K562 (cell line): ENCODE measurements around the gene ADM5. TPM values are rescaled to one million over a fixed set of nuclear protein-coding genes. Genes with fewer than 3 reads are reported as not detected.

Source experiments
- ATAC-seq: fragments of 200-7000 bp; cut with Tn5 transposase; 3 replicates; pipeline ENCODE4 v1.9.1; 2020; ENCODE audit warnings: moderate library complexity
- BruUV-seq: library from RNA; stranded (reverse); fragments of 400-500 nt; replicated peaks from 2 replicates; lab custom pipeline; 2021; lab: Mats Ljungman, UMichigan
- CTCF ChIA-PET: fragments of 300-600 bp; formaldehyde crosslinking; extraction: SDS; loops from one replicate; lab custom pipeline; 2021; ENCODE audit warnings: low intra/inter-chr PET ratio; lab: Yijun Ruan, JAX
- POLR2A ChIA-PET: fragments of 300-600, 350-650 bp; sonication (Branson Sonifier 250); formaldehyde crosslinking; extraction: SDS; loops from one replicate; lab custom pipeline; 2021; ENCODE audit warnings: antibody characterized with exemption, inconsistent platforms; lab: Yijun Ruan, JAX
- DNase-seq, 4 experiments: peaks; one replicate each; pipeline versions ENCODE4 v3.0.0 to v3.0.0-alpha.2; 2011 to 2018; ENCODE audit warnings: low spot score in 3 of 4, mixed read lengths in 3 of 4; ENCODE audit errors: extremely low read depth in 1 of 4
- FAIRE-seq: peaks from 2 replicates; lab custom pipeline; 2011; peaks lifted over from hg19 to GRCh38; lab: Jason Lieb, UNC
- H2AFZ ChIP-seq: 2 replicates; pipeline ENCODE4 v1.6.0; 2011; ENCODE audit warnings: low read depth, low read length, control low read depth, inconsistent platforms
- H3K27ac ChIP-seq: fragments of 200-600 bp; 3 replicates; pipeline ENCODE4 v1.8.0; 2011; ENCODE audit warnings: low read depth, mild to moderate bottlenecking, control low read depth, inconsistent platforms, low read length, moderate library complexity, mixed read lengths; ENCODE audit errors: extremely low read depth
- H3K27me3 ChIP-seq, 2 experiments: fragments of 300-600 bp in 1 of 2; 2 replicates in 1 of 2; 3 replicates in 1 of 2; pipeline versions ENCODE4 v1.6.0 to v1.8.0; 2011; ENCODE audit warnings: inconsistent platforms in 2 of 2, low read length in 2 of 2, mild to moderate bottlenecking in 1 of 2, mixed read lengths in 1 of 2, moderate library complexity in 1 of 2; ENCODE audit not compliant: control insufficient read depth in 2 of 2, insufficient read depth in 2 of 2
- H3K36me3 ChIP-seq: fragments of 300-600 bp; 3 replicates; pipeline ENCODE4 v1.8.0; 2011; ENCODE audit warnings: mild to moderate bottlenecking, low read length, inconsistent platforms; ENCODE audit not compliant: control insufficient read depth, insufficient read depth
- H3K4me1 ChIP-seq, 2 experiments: fragments of 200-600 bp in 1 of 2; replicated peaks in 1 of 2; 2 replicates in 1 of 2; 3 replicates in 1 of 2; pipeline versions ENCODE4 v1.5.1 to v1.8.0; 2011; ENCODE audit warnings: inconsistent platforms in 2 of 2, low read length in 2 of 2, mild to moderate bottlenecking in 1 of 2, mixed read lengths in 1 of 2, moderate library complexity in 1 of 2; ENCODE audit not compliant: control insufficient read depth in 2 of 2, insufficient read depth in 2 of 2
- H3K4me2 ChIP-seq: 2 replicates; pipeline ENCODE4 v1.6.1; 2011; ENCODE audit warnings: low read length, control low read depth, inconsistent platforms, mixed read lengths; ENCODE audit not compliant: insufficient read depth
- H3K4me3 ChIP-seq: fragments of 200-600 bp; sonication (generic), shearing (Covaris generic); 2 replicates; pipeline ENCODE4 v1.5.1; 2016; ENCODE audit warnings: control low read depth, inconsistent platforms
- H3K79me2 ChIP-seq: fragments of 200-600 bp; 3 replicates; pipeline ENCODE4 v1.8.0; 2011; ENCODE audit warnings: low read length, inconsistent platforms; ENCODE audit not compliant: control insufficient read depth, insufficient read depth
- H3K9ac ChIP-seq, 2 experiments: 2 replicates each; pipeline versions ENCODE4 v1.6.0 to v1.6.1; 2011; ENCODE audit warnings: low read depth in 2 of 2, low read length in 2 of 2, control low read depth in 1 of 2, inconsistent platforms in 1 of 2, mild to moderate bottlenecking in 1 of 2, mixed read lengths in 1 of 2; ENCODE audit not compliant: insufficient read depth in 1 of 2
- H3K9me1 ChIP-seq: one replicate; pipeline ENCODE4 v1.6.0; 2011; ENCODE audit warnings: inconsistent platforms, mild to moderate bottlenecking, low read length, moderate library complexity; ENCODE audit not compliant: control insufficient read depth, insufficient read depth
- H3K9me3 ChIP-seq: replicated peaks from 2 replicates; pipeline ENCODE4 v1.5.1; 2011; ENCODE audit warnings: low read depth, low read length, inconsistent platforms; ENCODE audit not compliant: control insufficient read depth, insufficient read depth
- H4K20me1 ChIP-seq: replicated peaks from 2 replicates; pipeline ENCODE4 v1.6.1; 2011; ENCODE audit warnings: low read length, inconsistent platforms, mixed read lengths; ENCODE audit not compliant: control insufficient read depth, insufficient read depth
- CBFB ChIP-seq: sonication (generic); formaldehyde crosslinking; IDR thresholded peaks from 2 replicates; pipeline ENCODE4 v1.4.0; 2020; ENCODE audit warnings: mild to moderate bottlenecking, missing genetic modification reagents
- CCAR2 ChIP-seq: fragments of 200-400 bp; formaldehyde crosslinking; IDR thresholded peaks from 2 replicates; pipeline ENCODE4 v1.6.1; 2017; ENCODE audit warnings: mild to moderate bottlenecking, low read depth, low read length
- CHCHD3 ChIP-seq: fragments of 250-450 bp; sonication (Bioruptor Pico); IDR thresholded peaks from 2 replicates; pipeline ENCODE4 v2.1.2; 2022; ENCODE audit warnings: mild to moderate bottlenecking
- ETV1 ChIP-seq: fragments of 450-650 bp; conservative IDR thresholded peaks from 2 replicates; pipeline ENCODE4 v1.6.1; 2016; ENCODE audit warnings: missing genetic modification characterization, control low read depth, low read depth, missing compliant biosample characterization
- FOXK2 ChIP-seq, 2 experiments: fragments of 450-650 bp; IDR thresholded peaks in 1 of 2; conservative IDR thresholded peaks in 1 of 2; 2 replicates each; pipeline ENCODE4 v1.6.1; 2016; ENCODE audit warnings: low read depth in 2 of 2, mild to moderate bottlenecking in 1 of 2
- FOXP4 ChIP-seq: sonication (generic); formaldehyde crosslinking; IDR thresholded peaks from 2 replicates; pipeline ENCODE4 v1.8.0; 2022; ENCODE audit warnings: mild to moderate bottlenecking, missing genetic modification reagents, borderline replicate concordance
- KAT8 ChIP-seq: fragments of 450-650 bp; IDR thresholded peaks from 2 replicates; pipeline ENCODE4 v1.6.1; 2016; ENCODE audit warnings: low read depth, mild to moderate bottlenecking
- MBD2 ChIP-seq: sonication (generic); IDR thresholded peaks from 2 replicates; pipeline ENCODE4 v1.6.1; 2016; ENCODE audit warnings: low read depth, borderline replicate concordance
- POLR2A ChIP-seq: fragments of 450-650 bp; conservative IDR thresholded peaks from 2 replicates; pipeline ENCODE4 v1.6.1; 2016
- POLR2B ChIP-seq: fragments of 450-650 bp; IDR thresholded peaks from 2 replicates; pipeline ENCODE4 v1.6.1; 2018; ENCODE audit warnings: low read depth; ENCODE audit not compliant: partially characterized antibody
- POLR2G ChIP-seq: fragments of 200-400 bp; formaldehyde crosslinking; IDR thresholded peaks from 2 replicates; pipeline ENCODE4 v1.6.1; 2017; ENCODE audit warnings: low read depth, mild to moderate bottlenecking, antibody characterized with exemption, low read length, moderate library complexity
- PTBP1 ChIP-seq: fragments of 200-400 bp; formaldehyde crosslinking; IDR thresholded peaks from 2 replicates; pipeline ENCODE4 v1.6.1; 2017; ENCODE audit warnings: low read depth, low read length
- RBFOX2 ChIP-seq: fragments of 200-400 bp; formaldehyde crosslinking; IDR thresholded peaks from 2 replicates; pipeline ENCODE4 v1.6.1; 2017; ENCODE audit warnings: low read depth, mild to moderate bottlenecking, low read length, moderate library complexity
- RBM22 ChIP-seq: fragments of 200-400 bp; formaldehyde crosslinking; IDR thresholded peaks from 2 replicates; pipeline ENCODE4 v1.6.1; 2018; ENCODE audit warnings: low read length, low read depth; ENCODE audit not compliant: poor library complexity, severe bottlenecking
- SETDB1 ChIP-seq: IDR thresholded peaks from one replicate; pipeline ENCODE4 v1.6.1; 2012; ENCODE audit warnings: low read length, control low read depth, inconsistent platforms
- SMARCE1 ChIP-seq: fragments of 450-650 bp; IDR thresholded peaks from 2 replicates; pipeline ENCODE4 v1.7.1; 2016; ENCODE audit warnings: mild to moderate bottlenecking
- USF2 ChIP-seq: sonication (generic); formaldehyde crosslinking; IDR thresholded peaks from 2 replicates; pipeline ENCODE4 v1.5.0; 2020; ENCODE audit warnings: missing genetic modification reagents
- ZBTB1 ChIP-seq: sonication (generic); formaldehyde crosslinking; IDR thresholded peaks from 2 replicates; pipeline ENCODE4 v1.8.1; 2023; ENCODE audit warnings: missing genetic modification reagents, low read depth, mild to moderate bottlenecking, borderline replicate concordance
- ZNF12 ChIP-seq: sonication (generic); formaldehyde crosslinking; IDR thresholded peaks from 2 replicates; pipeline ENCODE4 v1.4.0; 2020; ENCODE audit warnings: mild to moderate bottlenecking, missing genetic modification reagents
- ZNF280B ChIP-seq: fragments of 250-450 bp; sonication (Bioruptor Pico); IDR thresholded peaks from 2 replicates; pipeline ENCODE4 v1.5.1; 2021; ENCODE audit warnings: mild to moderate bottlenecking
- WGBS: fragments of 100-300 bp; shearing (Covaris generic); methylation state at CpG from one replicate; pipeline ENCODE4 v1.1.6; 2016; ENCODE audit warnings: low coverage, mixed read lengths; ENCODE audit not compliant: insufficient coverage; ENCODE audit errors: missing lambda C conversion rate; 5-methylcytosine and 5-hydroxymethylcytosine counted together
- in situ Hi-C: fragments of 300-500 bp; cut with MboI; formaldehyde crosslinking; loops from 4 replicates; pipeline ENCODE4 v1.15.0; 2018; ENCODE audit warnings: inconsistent platforms, mixed read lengths
- intact Hi-C: fragments of 100-400 bp; cut with micrococcal nuclease; formaldehyde crosslinking; loops from 2 replicates; pipeline ENCODE4 v1.14.2; 2022
- polyA plus RNA-seq, 8 experiments: library from polyadenylated mRNA; depleted of rRNA in 4 of 8; stranded (reverse) in 5 of 8; unstranded in 3 of 8; fragments of >200 nt; fragmentation: Nextera tagmentation in 2 of 8; fragmentation: Illumina TruSeq in 1 of 8; extraction: Ambion mirVana in 2 of 8; extraction: Trizol in 1 of 8; gene quantifications; 2 replicates each; pipeline versions ENCODE4 v1.2.1 to v1.2.3, GENCODE V29; 2011 to 2014; ENCODE audit warnings: inconsistent platforms in 1 of 8, missing spikeins in 1 of 8
- total RNA-seq, 7 experiments: library from RNA; depleted of rRNA in 6 of 7; stranded (reverse); fragments of >200 nt in 6 of 7; fragmentation: Illumina TruSeq in 2 of 7; extraction: Trizol in 2 of 7; gene quantifications; 2 replicates each; pipeline versions ENCODE4 v1.2.1 to v1.2.3, GENCODE V29; 2011 to 2021; ENCODE audit warnings: low replicate concordance in 1 of 7

Gene ADM5
- total and polyA plus RNA-seq, 9 of the 15 experiments (the other 6 are each of a cell fraction or from before 2014, with no cell fraction given) = 0.13 to 8.4 (median 2.0) TPM; not detected in 1

- 100% methylated on average over 2 of the region's 13 CpGs for WGBS
- POLR2A ChIA-PET = interaction anchor here (4.3 to 4.8 kb wide), 2 partner anchors 11 to 13 kb away, joined by 27 to 28 read pairs; partner anchors contain the start of genes BCL2L12, IRF3 and SCAF1
- H3K4me3 ChIP-seq = no peak overlapping the region
- intact Hi-C loops = no loop called here
- H3K27me3 ChIP-seq = no peaks in the 10 kb centered on the region
- BruUV-seq = no TSS peak
- no peak overlapping the region for H3K4me2 ChIP-seq
- no peak overlapping the region for H3K27ac ChIP-seq
- H2AFZ ChIP-seq = no peak overlapping the region
- in situ Hi-C loops = no loop called here
- DNase-seq = no peak
- H3K9me1 ChIP-seq = no peaks in the 10 kb centered on the region
- H4K20me1 ChIP-seq = 0 out of 2 replicates have a peak, but pooled peaks cover 4% of the 10 kb centered on the region
- no peaks in the 10 kb centered on the region; the same call in 1 of the 2 replicates for H3K9me3 ChIP-seq
- no peak overlapping the region for H3K9ac ChIP-seq
- H3K36me3 ChIP-seq = peaks cover 85% of the 10 kb centered on the region; the same call in 2 of the 3 replicates
- no peak for FAIRE-seq
- H3K4me1 ChIP-seq = peaks cover 0 to 15% of the 10 kb centered on the region in 2 experiments; a peak in 2 of 5 replicates
- CTCF ChIA-PET = no interaction called here
- H3K79me2 ChIP-seq = no peaks in the 10 kb centered on the region
- no peak for ATAC-seq
- TF ChIP-seq ZBTB1 (CRISPR knock-in tag) (no peak), ETV1 (tag) (no peak), POLR2G (peak; percentile 59), POLR2B (peak; percentile 23), KAT8 (no peak), MBD2 (no peak), PTBP1 (no peak), CBFB (CRISPR knock-in tag) (no peak), RBM22 (peak; percentile 66), CCAR2 (no peak), SMARCE1 (no peak), FOXP4 (CRISPR knock-in tag) (no peak), ZNF12 (CRISPR knock-in tag) (no peak), POLR2A (0 out of 2 replicates have a peak, but pooled peaks have one; percentile 34), FOXK2 (conservative IDR thresholded peaks at IDR 0.05 in 1 of 2, IDR thresholded peaks at IDR 0.05 in 1 of 2; ENCODE audit: low read depth in 2 of 2) (no peak), SETDB1 (no peak), CHCHD3 (CRISPR knock-in tag) (no peak), RBFOX2 (peak; percentile 53; the same call in 1 of the 2 replicates), USF2 (CRISPR knock-in tag) (no peak), ZNF280B (CRISPR knock-in tag) (no peak)
These were observed 36.0 kb upstream of the ADM5 start for GRCh38 chr19:49653466-49653806.
